HG02763 (cell line): ENCODE results near the gene DDX19B.
"Not testable (repeated sequence)": the region's sequence is repeated elsewhere in the genome, so short reads cannot be mapped to it uniquely, and the experiment has no call there.

ENCODE experiments used
- ATAC-seq: cut with Tn5 transposase; IDR thresholded peaks from one replicate; pipeline ENCODE4 v1.9.1; 2021; ENCODE audit warnings: mild to moderate bottlenecking, moderate library complexity; ENCODE audit not compliant: unreplicated experiment

The DDX19B gene

DNA sequence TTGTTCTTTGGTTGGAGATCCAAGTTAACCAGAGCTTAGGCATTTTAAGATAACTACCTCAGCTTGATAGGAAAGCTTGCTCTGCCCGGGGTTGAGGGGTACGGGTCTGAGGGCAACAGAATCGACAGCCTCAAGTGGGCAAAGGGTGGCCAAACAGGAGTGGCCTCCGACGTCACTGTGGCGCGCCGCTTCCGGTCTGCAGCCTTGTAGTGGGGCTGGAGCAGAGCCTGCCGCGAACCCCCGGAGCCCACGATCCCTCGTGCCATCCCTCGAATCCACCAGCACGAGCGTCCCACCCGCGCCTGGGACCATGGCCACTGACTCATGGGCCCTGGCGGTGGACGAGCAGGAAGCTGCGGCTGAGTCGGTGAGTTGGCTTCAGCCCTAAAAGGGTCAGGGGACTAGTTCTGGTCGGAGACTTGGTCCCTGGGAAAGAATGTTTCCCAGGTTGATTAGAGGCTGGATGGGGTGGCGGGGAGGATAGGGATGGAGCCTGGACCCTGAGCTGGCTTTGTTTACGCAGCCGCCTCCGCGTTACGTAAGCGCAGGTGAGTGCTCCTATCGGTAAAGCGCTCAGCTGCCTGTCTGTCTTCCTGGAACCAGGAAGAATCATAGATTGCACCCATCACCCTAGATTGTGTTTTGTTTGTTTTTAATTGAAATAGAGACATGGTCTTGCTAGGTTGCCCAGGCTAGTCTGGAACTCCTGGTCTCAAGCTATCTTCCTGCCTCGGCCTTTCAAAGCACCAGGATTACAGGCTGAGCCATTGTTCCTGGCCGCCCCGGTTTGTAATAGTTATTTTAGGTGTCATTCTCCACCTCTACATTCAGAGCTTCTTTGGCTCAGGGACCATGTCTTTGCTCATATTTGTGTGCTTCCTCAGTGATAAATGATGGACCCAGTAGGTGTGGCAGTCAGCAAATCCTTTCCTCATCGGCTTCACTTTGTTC, at the start of gene DDX19B:
Gene DDX19B (plus strand): TSS at position 199 of the 951 bp plus-strand sequence. CDS start 112 bp downstream, at position 311.
- ATAC-seq = peak; percentile 86

DNA sequence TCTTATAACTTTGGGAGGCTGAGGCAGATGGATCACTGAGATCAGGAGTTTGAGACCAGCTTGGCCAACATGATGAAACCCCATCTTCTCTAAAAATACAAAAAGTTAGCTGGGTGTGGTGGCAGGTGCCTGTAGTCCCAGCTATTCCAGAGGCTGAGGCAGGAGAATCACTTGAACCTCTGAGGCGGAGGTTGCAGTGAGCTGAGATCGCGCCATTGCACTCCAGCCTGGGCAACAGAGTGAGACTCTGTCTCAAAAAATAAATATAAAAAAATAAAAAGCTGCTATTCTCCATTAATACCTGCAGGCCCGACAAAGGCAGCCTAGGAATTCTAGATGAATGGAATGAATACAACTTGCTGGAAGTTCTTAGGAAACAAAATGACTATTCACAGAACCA, 49.3 kb upstream of the DDX19B start:
- ATAC-seq = not testable (repeated sequence)

DNA sequence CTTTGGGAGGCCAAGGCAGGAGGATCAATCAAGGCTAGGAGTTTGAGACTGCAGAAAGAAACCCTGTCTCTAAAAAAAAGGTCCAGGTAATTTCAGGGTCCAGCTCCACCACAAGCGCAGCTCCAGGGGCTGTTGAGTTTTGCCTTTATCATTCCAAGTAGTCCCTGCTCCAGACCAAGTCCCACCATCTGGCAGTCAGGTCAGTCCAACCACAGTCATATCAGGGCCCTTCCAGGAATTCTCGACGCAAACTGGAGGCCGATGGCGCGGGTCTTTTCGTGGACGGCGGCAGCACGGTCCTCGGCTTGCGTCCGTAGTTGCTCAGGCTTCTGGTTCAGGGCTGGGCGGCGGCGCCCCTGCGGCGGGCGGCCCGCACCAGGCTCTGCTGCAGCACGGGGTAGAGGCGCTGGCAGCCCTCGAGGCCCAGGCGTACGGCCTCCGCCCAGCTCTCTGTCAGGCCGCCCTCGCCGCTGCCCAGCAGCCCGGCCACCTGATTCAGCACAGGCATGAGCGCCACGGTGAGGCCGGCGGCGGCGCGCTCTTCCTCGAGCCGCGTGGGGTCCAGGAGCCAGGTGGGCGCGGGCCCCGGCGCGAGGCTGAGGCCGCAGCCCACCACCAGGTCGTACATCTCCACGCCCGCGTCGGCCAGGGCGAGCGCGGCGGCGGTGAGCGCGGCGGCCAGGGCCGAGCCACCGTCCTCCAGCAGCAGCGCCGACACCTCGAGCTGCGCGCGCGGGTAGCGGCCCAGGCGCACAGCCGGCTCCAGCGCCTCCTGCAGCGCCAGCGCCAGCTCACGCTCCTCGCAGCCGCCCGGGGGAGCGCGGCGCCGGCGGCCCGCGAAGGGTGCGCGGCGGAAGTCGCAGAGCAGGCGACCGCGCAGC, 48.0 kb upstream of the DDX19B start:
- ATAC-seq = peak; percentile 40

DNA sequence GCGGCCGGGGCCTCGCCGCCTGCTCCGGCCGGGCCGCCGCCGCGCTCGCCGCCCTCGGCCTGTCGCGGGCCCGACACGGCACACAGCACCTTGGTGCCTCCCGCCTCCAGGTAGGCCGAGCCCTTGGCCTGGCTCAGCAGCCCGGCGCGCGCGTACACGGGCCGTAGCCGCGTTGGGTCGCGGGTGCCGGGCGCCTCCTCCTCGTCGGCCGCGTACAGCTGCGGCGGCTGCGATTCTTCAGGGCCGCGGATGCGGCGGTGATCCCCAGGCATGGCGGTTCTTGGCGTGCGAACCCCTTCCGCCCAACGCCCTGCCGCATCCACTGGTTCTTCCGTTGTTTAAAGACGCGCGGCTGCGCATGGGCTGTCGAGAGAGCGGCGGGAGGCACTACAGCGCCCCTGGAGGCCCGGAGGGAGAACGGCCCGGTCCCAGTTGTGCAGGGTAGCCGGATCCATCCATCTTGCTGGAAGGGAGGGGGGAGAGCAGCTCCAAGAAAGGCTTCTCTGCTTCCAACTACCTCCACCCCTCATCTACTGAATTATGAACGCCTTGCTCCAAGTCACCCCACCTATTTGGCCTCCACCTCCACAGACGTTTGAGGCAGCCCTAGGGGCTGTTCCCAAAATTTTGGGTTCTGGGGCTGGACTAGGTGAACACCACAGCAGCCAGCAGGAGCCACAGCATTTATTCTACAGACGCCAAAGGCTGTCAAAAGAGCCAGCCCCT, 47.2 kb upstream of the DDX19B start, which contains the start of gene EXOSC6:
Gene EXOSC6 (minus strand): TSS at position 312 of the 726 bp plus-strand sequence. CDS start 40 bp downstream, at position 272.
- peak; percentile 73 for ATAC-seq

DNA sequence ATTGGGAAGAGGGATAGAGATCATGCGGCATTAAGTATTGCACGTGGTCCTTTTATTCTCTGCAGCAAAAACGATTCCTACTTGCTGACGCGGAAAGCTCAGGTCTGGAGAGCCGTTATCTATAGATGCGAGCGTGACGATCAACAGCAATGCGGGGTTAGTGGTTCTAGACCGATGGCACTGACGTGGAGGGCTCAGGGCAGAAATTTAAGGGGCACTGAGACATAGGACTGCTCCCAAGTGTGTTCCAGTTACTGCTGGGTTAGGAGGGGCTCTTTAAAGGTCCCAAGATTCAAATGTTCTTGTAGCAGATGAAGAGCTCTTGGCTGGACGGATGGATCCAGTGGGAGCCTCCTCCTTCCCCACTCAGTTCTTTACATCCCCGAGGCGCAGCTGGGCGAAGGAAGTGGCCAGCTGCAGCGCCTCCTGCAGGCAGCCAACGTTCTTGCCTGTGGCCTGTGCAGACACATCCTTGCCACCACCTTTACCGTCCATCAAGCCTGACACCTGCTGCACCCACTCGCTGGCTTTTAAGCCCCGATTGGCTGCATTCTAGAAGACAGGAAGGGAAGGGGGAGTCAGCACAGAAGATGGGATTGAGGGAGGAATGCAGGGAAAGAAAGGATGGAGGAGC, 46.5 kb upstream of the DDX19B start:
- ATAC-seq = no peak

DNA sequence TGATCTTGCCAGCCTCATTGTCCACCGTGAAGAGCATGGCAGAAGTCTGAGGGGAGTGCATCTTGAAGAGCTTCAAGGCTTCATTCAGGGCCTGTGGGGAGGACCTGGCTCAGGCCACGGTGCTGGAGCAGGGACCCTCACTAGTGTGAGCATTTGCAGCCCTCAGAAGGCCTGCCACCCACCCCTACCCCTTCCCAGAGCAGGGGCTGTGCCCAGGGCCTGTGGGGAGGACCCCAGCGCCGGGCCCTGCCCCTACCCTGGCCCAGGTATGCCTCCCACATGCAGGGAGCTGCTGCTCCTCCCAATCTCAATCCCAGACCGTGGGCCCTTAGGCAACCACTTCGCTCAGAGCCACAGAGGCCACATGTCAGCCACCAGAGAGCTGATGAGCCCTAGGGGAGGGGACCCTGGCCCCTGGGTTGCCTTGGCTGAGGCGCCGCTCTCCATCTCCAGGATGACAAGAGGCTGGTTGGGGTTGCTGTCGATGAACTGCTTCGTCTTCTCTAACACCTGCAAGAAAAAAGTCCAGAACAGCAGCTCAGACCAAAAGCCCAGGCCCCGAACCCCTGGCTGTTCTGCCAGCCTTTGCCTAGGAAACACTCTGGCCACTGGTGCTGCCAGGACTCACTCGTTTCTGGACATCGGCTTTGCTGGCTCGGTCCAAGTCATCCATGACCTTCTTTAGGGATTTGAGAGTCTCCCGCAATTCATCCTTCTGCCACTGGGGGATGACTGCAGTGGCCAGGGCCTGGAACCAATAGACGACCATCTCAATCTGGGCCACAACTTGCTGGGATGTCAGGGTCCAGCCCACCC, 45.5 kb upstream of the DDX19B start:
- ATAC-seq = no peak

DNA sequence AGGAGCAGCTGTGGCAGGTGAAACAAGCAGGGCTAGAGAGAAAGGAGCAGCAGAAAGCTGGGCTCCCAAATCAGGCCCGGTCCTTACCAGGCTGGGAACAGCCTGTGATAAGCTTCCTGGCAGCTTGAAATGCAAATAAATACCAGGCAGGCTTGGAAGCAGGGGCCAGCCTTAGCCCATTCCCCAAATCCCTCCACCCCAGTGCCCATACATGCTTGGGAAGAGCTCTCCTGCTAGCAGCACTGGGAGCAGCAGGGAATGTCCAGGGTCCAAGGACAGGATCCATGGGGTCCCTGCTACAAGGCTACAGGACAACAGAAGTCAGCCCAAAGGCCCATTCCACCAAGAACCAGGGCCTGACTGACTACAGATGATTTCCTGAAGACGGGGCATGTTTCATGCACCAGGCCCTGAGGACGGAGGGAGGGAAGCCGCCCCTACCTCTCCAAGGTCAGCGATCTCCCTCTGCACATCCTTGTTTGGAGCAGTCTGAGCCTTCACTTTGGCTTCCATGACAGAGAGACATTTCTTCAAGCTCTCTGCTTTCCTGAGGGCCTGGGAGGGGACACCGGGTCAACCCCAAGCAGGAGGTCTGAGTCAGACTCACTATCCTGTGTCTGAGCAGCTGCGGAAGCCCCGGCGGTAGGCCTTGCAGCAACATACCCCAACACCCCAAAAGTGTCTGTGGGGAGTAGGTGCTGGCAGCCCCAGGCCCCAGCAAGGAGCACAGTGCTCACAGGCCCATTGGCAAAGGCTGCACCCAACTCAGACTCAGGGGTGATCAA, 44.6 kb upstream of the DDX19B start:
- no peak for ATAC-seq

DNA sequence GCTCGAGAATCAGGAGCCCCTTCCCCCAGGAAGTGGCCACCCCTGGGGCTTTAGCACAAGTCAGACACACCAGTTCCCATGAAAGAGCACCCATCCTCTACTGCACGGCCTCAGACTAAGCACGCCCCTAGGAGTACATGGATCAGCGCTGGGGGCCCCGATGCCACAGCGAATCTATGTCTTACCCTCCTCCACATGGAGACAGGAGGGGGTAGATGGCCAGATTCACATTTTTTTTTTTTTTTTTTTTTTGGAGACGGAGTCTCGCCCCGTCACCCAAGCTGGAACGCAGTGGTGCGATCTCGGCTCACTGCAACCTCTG, 44.1 kb upstream of the DDX19B start:
- no peak for ATAC-seq

DNA sequence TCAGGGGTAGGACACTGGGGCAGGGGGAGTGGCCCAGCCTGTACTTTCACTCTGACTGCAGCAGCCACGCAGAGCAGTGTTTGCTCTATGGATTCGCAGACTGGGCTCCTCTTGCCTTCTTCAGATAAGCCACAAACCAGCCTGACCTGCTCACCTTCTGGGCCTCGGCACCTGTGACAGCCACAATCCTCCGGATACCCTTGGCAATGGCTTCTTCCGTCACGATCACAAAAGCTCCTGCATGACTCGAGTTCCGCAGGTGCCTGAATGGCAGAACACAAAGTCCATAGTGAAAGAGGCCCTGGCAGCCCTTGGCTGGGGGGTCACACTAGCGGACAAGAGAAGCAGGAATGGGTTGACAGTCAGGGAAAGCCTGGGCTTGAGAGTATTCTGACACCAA, 43.4 kb upstream of the DDX19B start:
- ATAC-seq = no peak

DNA sequence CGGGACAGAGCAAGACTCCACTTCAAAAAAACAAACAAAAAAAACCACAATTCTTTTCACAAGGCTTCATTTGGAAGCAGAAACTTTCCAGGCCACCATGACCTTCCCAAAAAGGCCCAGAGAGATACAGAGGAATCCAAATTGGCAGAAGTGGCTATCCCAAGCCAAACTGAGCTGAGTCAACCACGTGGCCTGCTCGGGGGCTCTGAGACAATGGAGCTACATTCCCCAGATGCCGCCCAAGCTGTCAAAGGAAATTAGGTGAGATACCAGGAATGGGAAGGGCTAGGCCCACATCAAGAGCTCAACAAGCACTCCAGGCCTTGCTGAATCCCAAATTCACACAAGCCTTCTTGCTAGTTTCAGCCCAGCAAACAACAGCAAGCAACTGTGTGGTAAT, 41.6 kb upstream of the DDX19B start:
- no peak for ATAC-seq

DNA sequence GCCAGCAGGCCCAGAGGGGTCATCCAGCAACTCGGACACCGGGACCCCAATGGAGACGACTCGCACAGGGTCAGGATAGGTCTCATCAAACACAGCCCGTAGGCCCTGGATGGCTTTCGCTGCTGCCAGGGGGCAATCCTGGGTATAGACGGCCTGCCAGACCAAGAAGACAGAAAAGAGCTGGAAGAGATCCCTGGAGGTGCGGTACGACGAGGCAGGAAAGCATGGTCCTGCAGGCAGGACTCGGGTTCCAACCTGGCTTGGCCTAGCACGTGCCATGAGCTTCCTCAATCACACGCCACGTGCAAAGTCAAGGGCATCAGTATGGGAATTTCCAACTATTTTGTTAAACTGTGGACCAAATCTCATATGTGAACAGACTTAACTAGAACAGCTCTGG, 40.9 kb upstream of the DDX19B start:
- no peak for ATAC-seq

DNA sequence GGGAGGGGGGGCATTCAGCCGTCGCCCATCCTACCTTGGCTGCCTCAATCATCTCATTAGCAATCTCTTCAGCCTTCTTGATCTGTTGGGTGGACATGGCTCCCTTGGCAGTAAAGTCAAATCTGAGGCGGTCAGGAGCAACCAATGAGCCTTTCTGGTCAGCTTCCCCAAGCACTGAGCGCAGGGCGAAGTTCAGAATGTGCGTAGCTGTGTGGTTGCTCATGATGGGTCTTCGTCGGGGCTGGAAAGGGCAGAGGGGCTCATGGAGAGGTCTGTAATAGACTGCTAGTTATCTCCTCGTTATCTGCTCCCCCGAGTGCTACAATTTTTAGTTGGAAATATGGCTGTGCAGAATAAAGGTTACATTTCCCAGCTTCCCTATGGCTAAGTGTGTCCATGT, 40.0 kb upstream of the DDX19B start:
- ATAC-seq = no peak

DNA sequence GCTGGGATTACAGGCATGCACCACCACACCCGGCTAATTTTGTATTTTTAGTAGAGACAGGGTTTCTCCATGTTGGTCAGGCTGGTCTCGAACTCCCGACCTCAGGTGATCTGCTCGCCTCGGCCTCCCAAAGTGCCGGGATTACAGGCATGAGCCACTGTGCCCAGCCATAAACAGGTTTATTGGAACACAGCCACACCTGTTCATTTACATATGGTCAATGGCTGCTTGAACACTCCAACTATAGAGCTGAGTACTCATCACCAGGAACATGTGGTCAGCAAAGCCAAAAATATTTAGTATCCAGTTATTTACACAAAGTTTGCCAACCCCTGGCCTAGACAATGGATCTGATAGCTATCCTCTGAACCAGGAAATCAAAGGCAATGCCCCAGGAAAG, 39.1 kb upstream of the DDX19B start:
- ATAC-seq = not testable (repeated sequence)

DNA sequence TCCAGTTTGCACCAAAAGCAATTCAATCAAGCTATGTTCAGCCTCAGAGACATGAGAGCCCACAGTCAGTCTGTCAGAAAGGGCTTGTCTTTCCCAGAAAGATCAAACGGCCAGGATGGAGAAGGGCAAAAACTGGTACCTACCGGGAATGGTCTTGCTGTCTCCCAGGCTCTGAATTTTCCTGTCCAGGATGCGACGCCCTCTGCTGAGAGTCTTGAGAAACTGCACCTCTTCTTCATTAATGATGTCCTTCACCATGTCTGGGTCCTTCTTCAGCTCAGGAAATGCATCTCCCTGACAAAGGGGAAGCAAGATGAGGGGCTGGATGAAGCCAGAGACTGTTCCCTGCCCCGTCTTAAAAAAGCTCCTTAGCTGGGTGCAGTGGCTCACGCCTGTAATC, 31.5 kb upstream of the DDX19B start:
- ATAC-seq = no peak

DNA sequence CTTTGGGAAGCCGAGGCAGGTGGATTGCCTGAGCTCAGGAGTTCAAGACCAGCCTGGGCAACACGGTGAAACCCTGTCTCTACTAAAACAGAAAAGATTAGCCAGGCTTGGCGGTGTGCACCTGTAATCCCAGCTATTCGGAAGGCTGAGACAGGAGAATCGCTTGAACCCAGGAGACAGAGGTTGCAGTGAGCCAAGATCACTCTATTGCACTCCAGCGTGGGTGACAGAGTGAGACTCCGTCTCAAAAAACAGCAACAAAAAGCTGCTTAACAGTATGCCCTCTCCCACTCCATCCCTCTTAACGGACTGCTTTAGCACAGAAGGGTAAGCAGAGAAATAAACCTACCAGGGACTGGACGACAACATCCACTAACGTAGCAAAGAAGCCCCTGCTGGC, 31.1 kb upstream of the DDX19B start:
- ATAC-seq = not testable (repeated sequence)

DNA sequence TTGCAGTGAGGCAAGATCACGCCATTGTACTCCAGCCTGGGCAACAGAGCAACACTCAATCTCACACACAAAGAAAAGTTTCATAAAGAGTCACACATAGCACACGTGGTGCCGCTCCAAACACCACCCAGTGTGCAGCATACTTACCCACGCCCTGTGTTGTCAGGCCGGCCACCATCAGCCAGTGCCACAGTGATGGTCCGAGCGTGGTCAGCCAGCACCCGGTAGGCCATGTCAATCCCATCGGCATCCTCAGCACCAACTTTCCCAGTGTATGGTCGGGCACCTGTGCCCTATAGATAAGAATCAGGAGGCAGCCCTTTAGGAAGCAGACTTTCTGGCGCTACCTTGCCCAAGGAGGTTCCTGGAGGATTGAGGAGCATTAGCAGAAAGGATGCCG, 29.5 kb upstream of the DDX19B start:
- ATAC-seq = no peak

DNA sequence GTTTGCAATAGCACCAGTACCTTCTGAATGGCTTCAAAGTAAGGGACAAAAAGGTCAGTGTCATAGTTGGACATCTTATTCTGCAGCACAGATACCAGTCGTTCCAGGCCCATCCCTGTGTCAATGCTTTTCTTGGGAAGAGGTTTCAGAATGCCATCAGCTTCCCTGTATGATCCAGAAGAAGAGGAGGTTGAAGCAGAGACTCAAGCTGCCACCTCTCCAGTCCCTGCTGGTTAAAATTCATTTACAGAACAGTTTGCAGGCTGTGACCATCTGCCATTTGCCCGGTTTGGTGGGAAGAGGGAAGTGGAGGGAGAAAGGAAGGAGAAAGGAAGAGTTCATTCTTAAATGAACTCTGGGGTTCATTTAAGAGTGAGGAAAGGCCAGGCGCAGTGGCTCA, 28.8 kb upstream of the DDX19B start:
- ATAC-seq = no peak

DNA sequence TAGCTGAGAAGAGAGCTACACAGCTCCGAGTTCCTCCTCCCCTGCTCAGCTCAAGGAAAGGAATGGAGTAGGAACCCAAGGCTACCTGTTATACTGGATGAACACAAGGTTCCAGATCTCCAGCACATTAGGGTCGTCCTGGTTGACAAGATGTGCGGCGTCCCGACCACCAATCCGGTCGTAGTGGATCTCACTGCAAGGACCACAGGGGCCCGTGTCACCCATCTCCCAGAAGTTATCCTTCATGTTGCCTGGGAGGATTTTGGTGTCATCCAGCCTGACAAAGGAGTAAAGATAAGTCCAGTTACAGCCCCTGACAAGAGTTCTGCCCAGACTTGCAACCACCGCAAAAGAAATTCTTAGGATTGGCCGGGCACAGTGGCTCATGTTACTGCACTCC, 27.3 kb upstream of the DDX19B start:
- ATAC-seq = no peak

DNA sequence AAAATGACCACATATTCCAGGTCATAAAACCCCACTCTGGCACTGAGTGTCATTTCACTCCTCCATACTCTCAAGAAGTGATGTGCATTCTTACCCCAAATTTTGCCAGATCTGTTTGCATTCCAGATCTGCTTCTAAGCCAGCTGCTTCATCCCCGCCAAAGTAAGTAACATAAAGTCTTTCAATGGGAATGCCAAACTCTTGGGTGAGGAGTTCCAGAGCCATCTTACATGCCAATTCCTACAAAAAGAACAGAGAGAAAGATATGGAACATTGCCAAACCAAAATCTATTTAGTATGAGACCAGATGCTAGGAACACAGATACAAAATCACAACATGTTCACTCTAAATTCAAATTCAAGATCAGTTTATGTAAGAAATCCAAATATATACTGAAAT, 22.6 kb upstream of the DDX19B start:
- ATAC-seq = no peak
